K562 (cell line): ENCODE measurements around the gene CDCA7. TPM values are rescaled to one million over a fixed set of nuclear protein-coding genes. Genes with fewer than 3 reads are reported as not detected.

Experiments
- BACH1 ChIP-seq: fragments of 200-800 bp; sonication (Bioruptor generic); IDR thresholded peaks from 2 replicates; pipeline ENCODE4 v1.6.1; 2016; ENCODE audit warnings: missing genetic modification characterization, missing compliant biosample characterization
- FOXJ2 ChIP-seq: fragments of 200-800 bp; sonication (Bioruptor generic); IDR thresholded peaks from 2 replicates; pipeline ENCODE4 v1.6.1; 2016; ENCODE audit warnings: missing genetic modification characterization, missing compliant biosample characterization
- FUS ChIP-seq: fragments of 200-400 bp; formaldehyde crosslinking; optimal IDR thresholded peaks from 2 replicates; pipeline ENCODE3; 2017; ENCODE audit warnings: low read depth, low read length
- JUNB ChIP-seq: fragments of 450-650 bp; formaldehyde crosslinking; conservative IDR thresholded peaks from 2 replicates; pipeline ENCODE4 v1.4.0; 2020; ENCODE audit warnings: mild to moderate bottlenecking
- KLF10 ChIP-seq: fragments of 250-450 bp; sonication (Bioruptor Pico); IDR thresholded peaks from 2 replicates; pipeline ENCODE4 v1.6.1; 2021; ENCODE audit warnings: matching md5 sums
- PTTG1 ChIP-seq: fragments of 450-650 bp; IDR thresholded peaks from 2 replicates; pipeline ENCODE4 v1.6.1; 2016; ENCODE audit warnings: low read depth, mild to moderate bottlenecking, missing genetic modification characterization, missing compliant biosample characterization
- SNRNP70 ChIP-seq: fragments of 200-400 bp; formaldehyde crosslinking; optimal IDR thresholded peaks from 2 replicates; pipeline ENCODE3; 2017; ENCODE audit warnings: low read depth, low read length
- ZNF184 ChIP-seq: sonication (generic); formaldehyde crosslinking; IDR thresholded peaks from 2 replicates; pipeline ENCODE4 v1.5.0; 2020; ENCODE audit warnings: missing genetic modification reagents
- polyA plus RNA-seq, 8 experiments: library from polyadenylated mRNA; depleted of rRNA in 4 of 8; stranded (reverse) in 5 of 8; unstranded in 3 of 8; fragments of >200 nt; fragmentation: Nextera tagmentation in 2 of 8; fragmentation: Illumina TruSeq in 1 of 8; extraction: Ambion mirVana in 2 of 8; extraction: Trizol in 1 of 8; gene quantifications; 2 replicates each; pipeline versions ENCODE4 v1.2.1 to v1.2.3, GENCODE V29; 2011 to 2014; ENCODE audit warnings: inconsistent platforms in 1 of 8, missing spikeins in 1 of 8
- total RNA-seq, 7 experiments: library from RNA; depleted of rRNA in 6 of 7; stranded (reverse); fragments of >200 nt in 6 of 7; fragmentation: Illumina TruSeq in 2 of 7; extraction: Trizol in 2 of 7; gene quantifications; 2 replicates each; pipeline versions ENCODE4 v1.2.1 to v1.2.3, GENCODE V29; 2011 to 2021; ENCODE audit warnings: low replicate concordance in 1 of 7
- TF ChIP-seq, protein P1 (sequence below), 2 experiments: fragments of 450-650 bp; IDR thresholded peaks; 2 replicates each; pipeline ENCODE4 v1.6.1; 2018; ENCODE audit warnings: mild to moderate bottlenecking in 2 of 2, low read depth in 1 of 2; ENCODE audit not compliant: partially characterized antibody in 2 of 2
- TF ChIP-seq, protein P2 (sequence below): fragments of 250-450 bp; sonication (Bioruptor Pico); IDR thresholded peaks from 2 replicates; pipeline ENCODE4 v1.5.0; 2020; ENCODE audit warnings: mild to moderate bottlenecking
- TF ChIP-seq, protein P3 (sequence below), 2 experiments: IDR thresholded peaks; 2 replicates each; pipeline ENCODE4 v1.6.1; 2012; ENCODE audit warnings: improper control_type of control experiment in 2 of 2, low read depth in 2 of 2, low read length in 2 of 2, borderline replicate concordance in 1 of 2
- TF ChIP-seq, protein P4 (sequence below): fragments of 450-650 bp; IDR thresholded peaks from 2 replicates; pipeline ENCODE4 v1.6.1; 2016
- TF ChIP-seq, protein P5 (sequence below): fragments of 250-450 bp; sonication (Bioruptor Pico); IDR thresholded peaks from 2 replicates; pipeline ENCODE4 v1.8.0; 2022; ENCODE audit warnings: moderate library complexity, mild to moderate bottlenecking, inconsistent platforms

CDCA7 gene
- total and polyA plus RNA-seq, 9 of the 15 experiments (the other 6 are each of a cell fraction or from before 2014, with no cell fraction given) = 28.5 to 122 (median 51.0) TPM

DNA sequence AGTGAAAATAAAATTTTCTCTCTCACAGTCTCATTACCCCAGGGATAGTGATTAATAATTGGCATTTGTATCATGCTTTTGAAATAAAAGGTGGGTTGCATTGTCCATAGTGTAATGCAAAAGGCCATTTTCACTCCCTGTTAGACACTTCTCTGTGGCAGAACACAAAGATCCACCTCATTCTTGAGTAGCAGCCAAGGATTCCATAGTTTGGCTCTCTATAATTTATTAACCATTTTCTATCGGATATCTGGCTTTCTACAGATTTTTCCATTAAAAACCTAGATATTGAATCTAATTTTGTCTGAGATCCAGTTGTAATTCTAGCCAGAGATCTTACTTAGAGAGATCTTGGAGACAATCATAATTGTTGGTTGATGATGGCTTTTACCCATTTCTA, 39.0 kb downstream of the CDCA7 start (continued):
- TF ChIP-seq, protein P1, sequence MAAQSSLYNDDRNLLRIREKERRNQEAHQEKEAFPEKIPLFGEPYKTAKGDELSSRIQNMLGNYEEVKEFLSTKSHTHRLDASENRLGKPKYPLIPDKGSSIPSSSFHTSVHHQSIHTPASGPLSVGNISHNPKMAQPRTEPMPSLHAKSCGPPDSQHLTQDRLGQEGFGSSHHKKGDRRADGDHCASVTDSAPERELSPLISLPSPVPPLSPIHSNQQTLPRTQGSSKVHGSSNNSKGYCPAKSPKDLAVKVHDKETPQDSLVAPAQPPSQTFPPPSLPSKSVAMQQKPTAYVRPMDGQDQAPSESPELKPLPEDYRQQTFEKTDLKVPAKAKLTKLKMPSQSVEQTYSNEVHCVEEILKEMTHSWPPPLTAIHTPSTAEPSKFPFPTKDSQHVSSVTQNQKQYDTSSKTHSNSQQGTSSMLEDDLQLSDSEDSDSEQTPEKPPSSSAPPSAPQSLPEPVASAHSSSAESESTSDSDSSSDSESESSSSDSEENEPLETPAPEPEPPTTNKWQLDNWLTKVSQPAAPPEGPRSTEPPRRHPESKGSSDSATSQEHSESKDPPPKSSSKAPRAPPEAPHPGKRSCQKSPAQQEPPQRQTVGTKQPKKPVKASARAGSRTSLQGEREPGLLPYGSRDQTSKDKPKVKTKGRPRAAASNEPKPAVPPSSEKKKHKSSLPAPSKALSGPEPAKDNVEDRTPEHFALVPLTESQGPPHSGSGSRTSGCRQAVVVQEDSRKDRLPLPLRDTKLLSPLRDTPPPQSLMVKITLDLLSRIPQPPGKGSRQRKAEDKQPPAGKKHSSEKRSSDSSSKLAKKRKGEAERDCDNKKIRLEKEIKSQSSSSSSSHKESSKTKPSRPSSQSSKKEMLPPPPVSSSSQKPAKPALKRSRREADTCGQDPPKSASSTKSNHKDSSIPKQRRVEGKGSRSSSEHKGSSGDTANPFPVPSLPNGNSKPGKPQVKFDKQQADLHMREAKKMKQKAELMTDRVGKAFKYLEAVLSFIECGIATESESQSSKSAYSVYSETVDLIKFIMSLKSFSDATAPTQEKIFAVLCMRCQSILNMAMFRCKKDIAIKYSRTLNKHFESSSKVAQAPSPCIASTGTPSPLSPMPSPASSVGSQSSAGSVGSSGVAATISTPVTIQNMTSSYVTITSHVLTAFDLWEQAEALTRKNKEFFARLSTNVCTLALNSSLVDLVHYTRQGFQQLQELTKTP (IDR thresholded peaks at IDR 0.05; ENCODE audit: low read depth in 1 of 2, partially characterized antibody in 2 of 2) = no peak
- TF ChIP-seq FUS (no peak), FOXJ2 (tag) (no peak), SNRNP70 (no peak), ZNF184 (CRISPR knock-in tag) (no peak), PTTG1 (tag) (no peak), JUNB (CRISPR knock-in tag) (no peak), BACH1 (tag) (no peak), KLF10 (no peak)
- TF ChIP-seq, protein P2, sequence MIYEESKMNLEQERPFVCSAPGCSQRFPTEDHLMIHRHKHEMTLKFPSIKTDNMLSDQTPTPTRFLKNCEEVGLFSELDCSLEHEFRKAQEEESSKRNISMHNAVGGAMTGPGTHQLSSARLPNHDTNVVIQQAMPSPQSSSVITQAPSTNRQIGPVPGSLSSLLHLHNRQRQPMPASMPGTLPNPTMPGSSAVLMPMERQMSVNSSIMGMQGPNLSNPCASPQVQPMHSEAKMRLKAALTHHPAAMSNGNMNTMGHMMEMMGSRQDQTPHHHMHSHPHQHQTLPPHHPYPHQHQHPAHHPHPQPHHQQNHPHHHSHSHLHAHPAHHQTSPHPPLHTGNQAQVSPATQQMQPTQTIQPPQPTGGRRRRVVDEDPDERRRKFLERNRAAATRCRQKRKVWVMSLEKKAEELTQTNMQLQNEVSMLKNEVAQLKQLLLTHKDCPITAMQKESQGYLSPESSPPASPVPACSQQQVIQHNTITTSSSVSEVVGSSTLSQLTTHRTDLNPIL = no peak
- TF ChIP-seq, protein P3, sequence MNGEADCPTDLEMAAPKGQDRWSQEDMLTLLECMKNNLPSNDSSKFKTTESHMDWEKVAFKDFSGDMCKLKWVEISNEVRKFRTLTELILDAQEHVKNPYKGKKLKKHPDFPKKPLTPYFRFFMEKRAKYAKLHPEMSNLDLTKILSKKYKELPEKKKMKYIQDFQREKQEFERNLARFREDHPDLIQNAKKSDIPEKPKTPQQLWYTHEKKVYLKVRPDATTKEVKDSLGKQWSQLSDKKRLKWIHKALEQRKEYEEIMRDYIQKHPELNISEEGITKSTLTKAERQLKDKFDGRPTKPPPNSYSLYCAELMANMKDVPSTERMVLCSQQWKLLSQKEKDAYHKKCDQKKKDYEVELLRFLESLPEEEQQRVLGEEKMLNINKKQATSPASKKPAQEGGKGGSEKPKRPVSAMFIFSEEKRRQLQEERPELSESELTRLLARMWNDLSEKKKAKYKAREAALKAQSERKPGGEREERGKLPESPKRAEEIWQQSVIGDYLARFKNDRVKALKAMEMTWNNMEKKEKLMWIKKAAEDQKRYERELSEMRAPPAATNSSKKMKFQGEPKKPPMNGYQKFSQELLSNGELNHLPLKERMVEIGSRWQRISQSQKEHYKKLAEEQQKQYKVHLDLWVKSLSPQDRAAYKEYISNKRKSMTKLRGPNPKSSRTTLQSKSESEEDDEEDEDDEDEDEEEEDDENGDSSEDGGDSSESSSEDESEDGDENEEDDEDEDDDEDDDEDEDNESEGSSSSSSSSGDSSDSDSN (IDR thresholded peaks at IDR 0.05; ENCODE audit: borderline replicate concordance in 1 of 2, low read depth in 2 of 2, low read length in 2 of 2) = no peak
- TF ChIP-seq, protein P4, sequence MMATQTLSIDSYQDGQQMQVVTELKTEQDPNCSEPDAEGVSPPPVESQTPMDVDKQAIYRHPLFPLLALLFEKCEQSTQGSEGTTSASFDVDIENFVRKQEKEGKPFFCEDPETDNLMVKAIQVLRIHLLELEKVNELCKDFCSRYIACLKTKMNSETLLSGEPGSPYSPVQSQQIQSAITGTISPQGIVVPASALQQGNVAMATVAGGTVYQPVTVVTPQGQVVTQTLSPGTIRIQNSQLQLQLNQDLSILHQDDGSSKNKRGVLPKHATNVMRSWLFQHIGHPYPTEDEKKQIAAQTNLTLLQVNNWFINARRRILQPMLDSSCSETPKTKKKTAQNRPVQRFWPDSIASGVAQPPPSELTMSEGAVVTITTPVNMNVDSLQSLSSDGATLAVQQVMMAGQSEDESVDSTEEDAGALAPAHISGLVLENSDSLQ = no peak
- TF ChIP-seq, protein P5, sequence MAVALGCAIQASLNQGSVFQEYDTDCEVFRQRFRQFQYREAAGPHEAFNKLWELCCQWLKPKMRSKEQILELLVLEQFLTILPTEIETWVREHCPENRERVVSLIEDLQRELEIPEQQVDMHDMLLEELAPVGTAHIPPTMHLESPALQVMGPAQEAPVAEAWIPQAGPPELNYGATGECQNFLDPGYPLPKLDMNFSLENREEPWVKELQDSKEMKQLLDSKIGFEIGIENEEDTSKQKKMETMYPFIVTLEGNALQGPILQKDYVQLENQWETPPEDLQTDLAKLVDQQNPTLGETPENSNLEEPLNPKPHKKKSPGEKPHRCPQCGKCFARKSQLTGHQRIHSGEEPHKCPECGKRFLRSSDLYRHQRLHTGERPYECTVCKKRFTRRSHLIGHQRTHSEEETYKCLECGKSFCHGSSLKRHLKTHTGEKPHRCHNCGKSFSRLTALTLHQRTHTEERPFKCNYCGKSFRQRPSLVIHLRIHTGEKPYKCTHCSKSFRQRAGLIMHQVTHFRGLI = no peak
